DOHH2 (cell line): ENCODE measurements around the gene RALA.

Experiments used
- CTCF ChIP-seq: fragments of 200-600 bp; sonication (generic); IDR thresholded peaks from one replicate; pipeline ENCODE4 v1.5.1; 2014; ENCODE audit warnings: antibody characterized with exemption, mild to moderate bottlenecking, low read depth, low read length; ENCODE audit not compliant: poor library complexity, severe bottlenecking
- EZH2phosphoT487 ChIP-seq: fragments of 200-600 bp; sonication (generic); IDR thresholded peaks from 2 replicates; pipeline ENCODE4 v1.6.1; 2017; ENCODE audit warnings: borderline replicate concordance, mild to moderate bottlenecking, antibody characterized with exemption, low read length, moderate library complexity, mixed read lengths

GRCh38 chr7:39588416-39588815 lies 35.0 kb upstream of the RALA start:
- TF ChIP-seq CTCF, result no peak
- TF ChIP-seq EZH2phosphoT487, result no peak
